Esophagus muscularis mucosa (tissue), 3 donors: Measurements from ENCODE around the gene KRTAP10-10.
"Not testable (repeated sequence)": the region's sequence is repeated elsewhere in the genome, so short reads cannot be mapped to it uniquely, and the experiment has no call there.

Experiments
- POLR2A ChIP-seq: fragments of 450-650 bp; IDR thresholded peaks from one replicate; pipeline ENCODE4 v1.6.1; 2017; ENCODE audit warnings: antibody characterized with exemption, moderate library complexity, mild to moderate bottlenecking, low read depth
- TF ChIP-seq, protein P1 (sequence below), 3 experiments: fragments of 200-600 bp in 2 of 3; fragments of 450-650 bp in 1 of 3; sonication (generic) in 2 of 3; IDR thresholded peaks; one replicate each; pipeline ENCODE4 v1.5.1; 2017 to 2019; ENCODE audit warnings: antibody characterized with exemption in 3 of 3, mild to moderate bottlenecking in 2 of 3, moderate library complexity in 1 of 3

DNA sequence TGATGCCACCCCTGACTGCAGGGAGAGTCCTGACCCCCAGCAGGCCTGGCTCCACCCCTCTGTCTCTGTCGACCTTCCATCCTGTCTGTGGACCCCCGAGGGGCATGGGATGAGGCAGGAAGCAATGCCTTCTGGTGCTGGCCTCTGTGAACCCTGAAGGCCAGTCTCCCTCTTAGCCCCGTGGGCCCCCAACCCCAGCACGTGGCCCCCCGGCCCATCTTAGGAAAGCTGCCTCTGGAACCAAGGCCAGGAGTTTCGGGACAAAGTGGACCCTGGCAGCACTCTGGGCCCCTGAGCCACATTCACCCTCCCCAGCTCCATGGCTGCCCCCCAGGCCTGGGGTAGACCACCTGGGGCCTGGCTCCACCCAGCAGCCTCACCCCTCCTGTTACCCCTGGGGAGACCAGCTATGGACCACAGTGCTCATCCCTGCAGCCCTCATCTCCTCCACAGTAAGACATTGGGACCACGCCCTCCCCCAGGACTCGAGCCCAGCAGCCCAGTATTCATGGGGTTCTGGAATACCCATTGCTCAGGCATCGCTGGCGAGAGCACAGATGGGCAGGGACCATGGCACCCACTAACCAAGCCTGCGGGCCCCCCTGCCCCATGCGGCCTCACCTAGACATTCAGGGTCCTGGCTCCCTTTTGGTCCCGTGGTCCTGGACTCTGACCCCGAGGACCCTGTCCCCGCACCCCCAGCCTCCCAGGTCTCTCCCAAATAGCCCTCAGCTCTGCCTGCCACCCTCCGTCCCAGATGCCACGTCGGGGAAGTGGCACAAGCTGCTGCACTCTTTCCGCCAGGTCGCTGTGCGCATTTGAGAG, 1.6 kb downstream of the KRTAP10-10 start:
- TF ChIP-seq, protein P1, sequence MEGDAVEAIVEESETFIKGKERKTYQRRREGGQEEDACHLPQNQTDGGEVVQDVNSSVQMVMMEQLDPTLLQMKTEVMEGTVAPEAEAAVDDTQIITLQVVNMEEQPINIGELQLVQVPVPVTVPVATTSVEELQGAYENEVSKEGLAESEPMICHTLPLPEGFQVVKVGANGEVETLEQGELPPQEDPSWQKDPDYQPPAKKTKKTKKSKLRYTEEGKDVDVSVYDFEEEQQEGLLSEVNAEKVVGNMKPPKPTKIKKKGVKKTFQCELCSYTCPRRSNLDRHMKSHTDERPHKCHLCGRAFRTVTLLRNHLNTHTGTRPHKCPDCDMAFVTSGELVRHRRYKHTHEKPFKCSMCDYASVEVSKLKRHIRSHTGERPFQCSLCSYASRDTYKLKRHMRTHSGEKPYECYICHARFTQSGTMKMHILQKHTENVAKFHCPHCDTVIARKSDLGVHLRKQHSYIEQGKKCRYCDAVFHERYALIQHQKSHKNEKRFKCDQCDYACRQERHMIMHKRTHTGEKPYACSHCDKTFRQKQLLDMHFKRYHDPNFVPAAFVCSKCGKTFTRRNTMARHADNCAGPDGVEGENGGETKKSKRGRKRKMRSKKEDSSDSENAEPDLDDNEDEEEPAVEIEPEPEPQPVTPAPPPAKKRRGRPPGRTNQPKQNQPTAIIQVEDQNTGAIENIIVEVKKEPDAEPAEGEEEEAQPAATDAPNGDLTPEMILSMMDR (IDR thresholded peaks at IDR 0.05): not testable (repeated sequence)
- not testable (repeated sequence) for TF ChIP-seq POLR2A
